Measurements from ENCODE around the gene SMG9. TPM values are rescaled to one million over a fixed set of nuclear protein-coding genes. Genes with fewer than 3 reads are reported as not detected.

The SMG9 gene
- total and polyA plus RNA-seq, 2 of the 4 experiments (the other 2 are of a cell fraction), result 4.8 to 24.3 TPM

- ChIA-PET CTCF (no interaction called here), POLR2A (ENCODE audit: unreplicated experiment) (no interaction called here)
- intact Hi-C loops (cut with micrococcal nuclease) (no loop called here), dilution Hi-C loops (cut with HindIII; ENCODE audit: low sequenced_read_pairs, unreplicated experiment) (no loop called here), in situ Hi-C loops (cut with MboI; ENCODE audit: low sequenced_read_pairs) (no loop called here)
- H4K20me1 ChIP-seq (ENCODE audit: insufficient read depth, low read length), result no peaks in the 10 kb centered on the region
- H3K4ac ChIP-seq (ENCODE audit: low read depth, low read length), result peak overlapping the region; percentile 48; the same call in 1 of the 2 replicates
- peak overlapping the region; percentile 21 for H2AK5ac ChIP-seq (ENCODE audit: low read depth, low read length)
- no peak overlapping the region for H3K18ac ChIP-seq (ENCODE audit: low read depth, low read length)
- no peak overlapping the region for H3K56ac ChIP-seq (ENCODE audit: extremely low read depth, insufficient read depth, low read length)
- no peak for TF ChIP-seq USF2 (IDR thresholded peaks at IDR 0.05; ENCODE audit: low read depth, low read length)
- H2BK120ac ChIP-seq (ENCODE audit: low read depth, low read length), result 0 out of 2 replicates have a peak overlapping the region, but pooled peaks have one; percentile 44
- H3K9me1 ChIP-seq (ENCODE audit: insufficient read depth, low read length), result peaks cover 27% of the 10 kb centered on the region
- no CpG with 5 or more reads among the region's 4 CpGs for WGBS, 2 experiments (ENCODE audit: extremely low coverage in 2 of 2, insufficient read length in 1 of 2)
- no peak overlapping the region; the same call in 1 of the 2 replicates for H4K91ac ChIP-seq (ENCODE audit: insufficient read depth, low read depth, low read length)
- no peak overlapping the region; a peak in 1 of 4 replicates for H4K8ac ChIP-seq (ENCODE audit: low read depth in 2 of 2, low read length in 2 of 2)
- no peak overlapping the region for H3K14ac ChIP-seq (replicated peaks; ENCODE audit: low read depth, low read length)
- ATAC-seq (ENCODE audit: low read depth) (no peak), DNase-seq (peak; percentile 37)
- H3K36me3 ChIP-seq (ENCODE audit: control insufficient read depth, insufficient read depth, low read length), result no peaks in the 10 kb centered on the region
- no peak overlapping the region for H3K4me2 ChIP-seq (ENCODE audit: low read depth, low read length)
- no peak overlapping the region for H2BK5ac ChIP-seq (ENCODE audit: low read depth, low read length, poor library complexity, severe bottlenecking)
- H2AFZ ChIP-seq (replicated peaks; ENCODE audit: low read length, poor library complexity), result no peak overlapping the region
- H3K4me3 ChIP-seq (ENCODE audit: insufficient read depth, low read depth, low read length), result no peak overlapping the region
- H4K5ac ChIP-seq (ENCODE audit: low read depth, low read length), result no peak overlapping the region
- no peaks in the 10 kb centered on the region for H3K27me3 ChIP-seq (ENCODE audit: control insufficient read depth, insufficient read depth, low read length)
- no peak overlapping the region for H3K27ac ChIP-seq (ENCODE audit: insufficient read depth, low read length)
- no peak overlapping the region for H2AK9ac ChIP-seq (replicated peaks; ENCODE audit: low read depth, low read length, poor library complexity)
- H3K23ac ChIP-seq (ENCODE audit: low read depth, low read length), result no peak overlapping the region
- BruUV-seq (replicated peaks), result no TSS peak
- H3K9me3 ChIP-seq (ENCODE audit: control insufficient read depth, insufficient read depth, low read length), result no peaks in the 10 kb centered on the region
- H3K4me1 ChIP-seq (ENCODE audit: control insufficient read depth, insufficient read depth, low read length), result peaks cover 22% of the 10 kb centered on the region
- H2BK15ac ChIP-seq (ENCODE audit: low read depth, low read length), result peak overlapping the region; percentile 41; the same call in 1 of the 3 replicates
- peaks cover 6 to 27% of the 10 kb centered on the region in 2 experiments; a peak in 3 of 4 replicates for H3K79me1 ChIP-seq (ENCODE audit: low read depth in 1 of 2, low read length in 2 of 2)
- no peak overlapping the region for H3K9ac ChIP-seq (ENCODE audit: low read depth, low read length)
- no peak overlapping the region for H2BK20ac ChIP-seq (ENCODE audit: low read depth, low read length)
Observed at GRCh38 chr19:43760941-43761340, 6.2 kb upstream of the SMG9 start.
